OCI-LY1 (cell line): ENCODE results near the gene WWOX.

Experiments
- CTCF ChIP-seq: fragments of 200-600 bp; sonication (generic), shearing (Covaris generic); IDR thresholded peaks from 2 replicates; pipeline ENCODE4 v1.5.1; 2017; ENCODE audit warnings: mild to moderate bottlenecking, antibody characterized with exemption, low read length, moderate library complexity, mixed read lengths
- EZH2 ChIP-seq: fragments of 200-600 bp; sonication (generic), shearing (Covaris generic); IDR thresholded peaks from 2 replicates; pipeline ENCODE4 v1.8.0; 2017; ENCODE audit warnings: borderline replicate concordance, mixed run types, mild to moderate bottlenecking, antibody characterized with exemption, low read length, moderate library complexity, mixed read lengths

GRCh38 chr16:78257376-78257728 is 157.9 kb downstream of the WWOX start:
- TF ChIP-seq CTCF (no peak), EZH2 (no peak)
